GM12878 (cell line): ENCODE measurements around the gene LRRIQ1. TPM values are rescaled to one million over a fixed set of nuclear protein-coding genes. Genes with fewer than 3 reads are reported as not detected.

Experiments
- ATAC-seq: fragments of 200-7000 bp; cut with Tn5 transposase; 3 replicates; pipeline ENCODE4 v1.9.1; 2020; ENCODE audit warnings: mild to moderate bottlenecking, moderate library complexity
- BruUV-seq: library from RNA; stranded (reverse); fragments of 400-500 nt; replicated peaks from 2 replicates; lab custom pipeline; 2021; lab: Mats Ljungman, UMichigan
- CTCF ChIA-PET: fragments of 300-600 bp; sonication (Branson Sonifier 250); formaldehyde crosslinking; extraction: SDS; loops from one replicate; lab custom pipeline; 2021; ENCODE audit warnings: inconsistent platforms; lab: Yijun Ruan, JAX
- POLR2A ChIA-PET: fragments of 350-600 bp; formaldehyde crosslinking; extraction: SDS; loops from one replicate; lab custom pipeline; 2021; ENCODE audit warnings: inconsistent platforms; lab: Charles Lee
- RAD21 ChIA-PET: fragments of 300-600 bp; sonication (Branson Sonifier 250); formaldehyde crosslinking; loops from one replicate; lab custom pipeline; 2023; ENCODE audit warnings: antibody characterized with exemption; ENCODE audit not compliant: unreplicated experiment; lab: Charles Lee
- SMC1A ChIA-PET: fragments of 300-600 bp; sonication (Branson Sonifier 250); formaldehyde crosslinking; loops from one replicate; lab custom pipeline; 2023; ENCODE audit not compliant: unreplicated experiment, uncharacterized antibody; lab: Charles Lee
- DNase-seq: peaks from one replicate; pipeline ENCODE4 v3.0.0-alpha.2; 2011; ENCODE audit warnings: low read depth, low spot score
- FAIRE-seq: peaks from 3 replicates; lab custom pipeline; 2011; peaks lifted over from hg19 to GRCh38; lab: Jason Lieb, UNC
- H2AFZ ChIP-seq: 2 replicates; pipeline ENCODE4 v1.6.0; 2011; ENCODE audit warnings: low read depth, low read length, control low read depth; ENCODE audit not compliant: control insufficient read depth
- H3K27ac ChIP-seq: 2 replicates; pipeline ENCODE4 v1.5.1; 2011; ENCODE audit warnings: control low read depth; ENCODE audit not compliant: control insufficient read depth, insufficient read depth
- H3K27me3 ChIP-seq, 2 experiments: replicated peaks in 1 of 2; 2 replicates each; pipeline versions ENCODE4 v1.6.0 to v1.6.1; 2011; ENCODE audit warnings: low read length in 1 of 2; ENCODE audit not compliant: control insufficient read depth in 2 of 2, insufficient read depth in 2 of 2
- H3K36me3 ChIP-seq, 2 experiments: 2 replicates each; pipeline ENCODE4 v1.5.1; 2011; ENCODE audit warnings: low read length in 1 of 2; ENCODE audit not compliant: control insufficient read depth in 2 of 2, insufficient read depth in 2 of 2
- H3K4me1 ChIP-seq: 2 replicates; pipeline ENCODE4 v1.6.1; 2011; ENCODE audit warnings: mild to moderate bottlenecking, low read length, moderate library complexity, mixed read lengths; ENCODE audit not compliant: control insufficient read depth, insufficient read depth
- H3K4me2 ChIP-seq: 2 replicates; pipeline ENCODE4 v1.6.0; 2011; ENCODE audit warnings: control low read depth; ENCODE audit not compliant: control insufficient read depth, insufficient read depth
- H3K4me3 ChIP-seq: fragments of 200-600 bp; sonication (generic); 2 replicates; pipeline ENCODE4 v1.5.1; 2016
- H3K79me2 ChIP-seq: 2 replicates; pipeline ENCODE4 v1.6.0; 2011; ENCODE audit warnings: low read length; ENCODE audit not compliant: control insufficient read depth, insufficient read depth
- H3K9ac ChIP-seq: 2 replicates; pipeline ENCODE4 v1.8.0; 2011; ENCODE audit warnings: low read length, control low read depth, mixed read lengths; ENCODE audit not compliant: control insufficient read depth, insufficient read depth
- H3K9me3 ChIP-seq: replicated peaks from 3 replicates; pipeline ENCODE4 v1.5.1; 2011; ENCODE audit warnings: mild to moderate bottlenecking, low read length; ENCODE audit not compliant: control insufficient read depth, insufficient read depth
- H4K20me1 ChIP-seq: 2 replicates; pipeline ENCODE4 v1.6.0; 2011; ENCODE audit not compliant: control insufficient read depth, insufficient read depth
- ASH2L ChIP-seq: fragments of 300-600, 200-600 bp; sonication (generic); IDR thresholded peaks from 2 replicates; pipeline ENCODE4 v1.6.1; 2017; ENCODE audit warnings: low read depth, mild to moderate bottlenecking, borderline replicate concordance
- BMI1 ChIP-seq: fragments of 450-650 bp; IDR thresholded peaks from 2 replicates; pipeline ENCODE4 v1.6.1; 2016; ENCODE audit warnings: mild to moderate bottlenecking, moderate library complexity, borderline replicate concordance
- CHD2 ChIP-seq: IDR thresholded peaks from 2 replicates; pipeline ENCODE4 v1.6.1; 2011; ENCODE audit warnings: low read depth, low read length, improper control_type of control experiment, borderline replicate concordance
- CHD4 ChIP-seq: fragments of 200-600 bp; sonication (generic); IDR thresholded peaks from 2 replicates; pipeline ENCODE4 v1.6.1; 2016; ENCODE audit warnings: mild to moderate bottlenecking
- IKZF1 ChIP-seq: fragments of 450-650 bp; conservative IDR thresholded peaks from 2 replicates; pipeline ENCODE4 v1.6.1; 2017; ENCODE audit warnings: antibody characterized with exemption, mild to moderate bottlenecking
- IRF4 ChIP-seq: IDR thresholded peaks from 2 replicates; pipeline ENCODE4 v1.6.1; 2011; ENCODE audit warnings: low read depth, low read length
- MXI1 ChIP-seq: fragments of 150-350 bp; IDR thresholded peaks from 2 replicates; pipeline ENCODE4 v1.6.1; 2011; ENCODE audit warnings: low read depth, mild to moderate bottlenecking, inconsistent platforms, low read length, improper control_type of control experiment
- NFYB ChIP-seq: IDR thresholded peaks from 2 replicates; pipeline ENCODE4 v1.6.1; 2011; ENCODE audit warnings: low read depth, mild to moderate bottlenecking, low read length, improper control_type of control experiment, moderate library complexity; ENCODE audit not compliant: insufficient read depth
- POLR2A ChIP-seq: IDR thresholded peaks from 2 replicates; pipeline ENCODE4 v1.6.1; 2011; ENCODE audit warnings: low read depth, mild to moderate bottlenecking, low read length
- POLR2AphosphoS2 ChIP-seq: IDR thresholded peaks from 2 replicates; pipeline ENCODE4 v1.6.1; 2011; ENCODE audit warnings: low read depth, mild to moderate bottlenecking, low read length, improper control_type of control experiment, moderate library complexity
- RB1 ChIP-seq: fragments of 450-650 bp; formaldehyde crosslinking; IDR thresholded peaks from 2 replicates; pipeline ENCODE4 v1.6.1; 2017; ENCODE audit warnings: mild to moderate bottlenecking, borderline replicate concordance
- STAT1 ChIP-seq: fragments of 450-650 bp; conservative IDR thresholded peaks from 2 replicates; pipeline ENCODE4 v1.6.1; 2014; ENCODE audit warnings: antibody characterized with exemption, mild to moderate bottlenecking
- TAF1 ChIP-seq: IDR thresholded peaks from 2 replicates; pipeline ENCODE4 v1.6.1; 2011; ENCODE audit warnings: mild to moderate bottlenecking, low read depth, low read length, borderline replicate concordance
- YY1 ChIP-seq: IDR thresholded peaks from 2 replicates; pipeline ENCODE4 v1.6.1; 2011; ENCODE audit warnings: low read depth, mild to moderate bottlenecking, low read length
- WGBS: methylation state at CpG from one replicate; pipeline ENCODE4 v1.1.6; 2016; ENCODE audit warnings: low lambda C conversion rate; ENCODE audit not compliant: insufficient replicate concordance, insufficient coverage; ENCODE audit errors: missing lambda C conversion rate; 5-methylcytosine and 5-hydroxymethylcytosine counted together
- in situ Hi-C: fragments of 300-500 bp; cut with MboI; formaldehyde crosslinking; loops from 9 replicates; pipeline ENCODE4 v1.14.3; 2018; ENCODE audit warnings: mixed read lengths
- intact Hi-C: fragments of 100-400 bp; cut with micrococcal nuclease; formaldehyde crosslinking; loops from one replicate; pipeline ENCODE4 v1.14.2; 2022; ENCODE audit not compliant: unreplicated experiment
- polyA plus RNA-seq, 11 experiments: library from polyadenylated mRNA; depleted of rRNA in 4 of 11; unstranded in 6 of 11; stranded (reverse) in 5 of 11; fragments of >200 nt; fragmentation: Nextera tagmentation in 4 of 11; fragmentation: Illumina TruSeq in 1 of 11; extraction: Ambion mirVana in 4 of 11; extraction: Trizol in 1 of 11; gene quantifications; 1 replicate in 1 of 11; 2 replicates in 10 of 11; pipeline versions ENCODE4 v1.2.1 to v1.2.3, GENCODE V29; 2011 to 2016; ENCODE audit warnings: inconsistent platforms in 2 of 11, missing spikeins in 2 of 11, low read depth in 1 of 11
- total RNA-seq, 4 experiments: library from RNA; depleted of rRNA in 3 of 4; stranded (reverse); fragments of >200 nt in 3 of 4; fragmentation: Illumina TruSeq in 1 of 4; extraction: Trizol in 1 of 4; gene quantifications; 2 replicates each; pipeline versions ENCODE4 v1.2.1 to v1.2.3, GENCODE V29; 2013 to 2021
- TF ChIP-seq, protein P1 (sequence below): fragments of 450-650 bp; IDR thresholded peaks from 2 replicates; pipeline ENCODE4 v1.6.1; 2017; ENCODE audit warnings: low read depth, mild to moderate bottlenecking, moderate library complexity
- TF ChIP-seq, protein P2 (sequence below): fragments of 150-350 bp; IDR thresholded peaks from 2 replicates; pipeline ENCODE4 v1.6.1; 2016; ENCODE audit warnings: low read depth, low read length
- TF ChIP-seq, protein P3 (sequence below): fragments of 450-650 bp; IDR thresholded peaks from 2 replicates; pipeline ENCODE4 v1.6.1; 2017; ENCODE audit warnings: mild to moderate bottlenecking

The LRRIQ1 gene
- total and polyA plus RNA-seq, 10 of the 15 experiments (the other 5 are each of a cell fraction or from before 2014, with no cell fraction given): 0.14 to 0.45 (median 0.37) TPM; not detected in 4

GRCh38 chr12:85036234-85036707 is at the start of gene LRRIQ1, which contains the start of gene TSPAN19 (continued):
- TF ChIP-seq STAT1 (no peak), IRF4 (no peak), YY1 (peak; percentile 52; the same call in 1 of the 2 replicates), NFYB (peak; percentile 82), CHD2 (no peak), BMI1 (peak; percentile 98), MXI1 (0 out of 2 replicates have a peak, but pooled peaks have one; percentile 59), TAF1 (no peak)
- TF ChIP-seq, protein P1, sequence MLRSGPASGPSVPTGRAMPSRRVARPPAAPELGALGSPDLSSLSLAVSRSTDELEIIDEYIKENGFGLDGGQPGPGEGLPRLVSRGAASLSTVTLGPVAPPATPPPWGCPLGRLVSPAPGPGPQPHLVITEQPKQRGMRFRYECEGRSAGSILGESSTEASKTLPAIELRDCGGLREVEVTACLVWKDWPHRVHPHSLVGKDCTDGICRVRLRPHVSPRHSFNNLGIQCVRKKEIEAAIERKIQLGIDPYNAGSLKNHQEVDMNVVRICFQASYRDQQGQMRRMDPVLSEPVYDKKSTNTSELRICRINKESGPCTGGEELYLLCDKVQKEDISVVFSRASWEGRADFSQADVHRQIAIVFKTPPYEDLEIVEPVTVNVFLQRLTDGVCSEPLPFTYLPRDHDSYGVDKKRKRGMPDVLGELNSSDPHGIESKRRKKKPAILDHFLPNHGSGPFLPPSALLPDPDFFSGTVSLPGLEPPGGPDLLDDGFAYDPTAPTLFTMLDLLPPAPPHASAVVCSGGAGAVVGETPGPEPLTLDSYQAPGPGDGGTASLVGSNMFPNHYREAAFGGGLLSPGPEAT: peak; percentile 83

DNA sequence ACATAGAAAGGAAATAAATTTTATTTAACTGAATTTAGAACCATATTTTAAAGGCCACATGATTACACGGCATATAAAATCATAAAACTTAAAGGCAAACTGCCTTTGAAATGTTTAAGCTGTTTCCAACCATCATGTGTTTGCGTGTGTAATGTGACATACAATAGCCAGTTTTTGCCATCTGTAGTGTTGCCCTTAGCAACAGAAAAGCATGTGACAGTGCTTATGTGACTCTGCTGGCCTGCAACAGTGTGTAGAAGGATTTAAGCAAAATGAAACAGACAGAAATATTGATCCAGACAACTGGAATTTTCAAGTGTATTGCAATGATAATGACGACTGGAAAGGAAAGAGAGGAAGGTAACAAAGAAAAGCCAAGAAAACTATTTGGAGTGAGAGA is 49.6 kb upstream of the LRRIQ1 start:
- ATAC-seq (no peak), FAIRE-seq (no peak), DNase-seq (no peak)
- H3K27ac ChIP-seq: no peak overlapping the region
- no peaks in the 10 kb centered on the region for H4K20me1 ChIP-seq
- intact Hi-C loops: no loop called here
- no peak overlapping the region for H3K9ac ChIP-seq
- in situ Hi-C loops: no loop called here
- no peaks in the 10 kb centered on the region for H3K9me3 ChIP-seq
- no peaks in the 10 kb centered on the region for H3K79me2 ChIP-seq
- ChIA-PET RAD21 (no interaction called here), POLR2A (no interaction called here), SMC1A (interaction anchor here (0.8 to 1.0 kb wide), 2 partner anchors 8 to 9 kb away, joined by 3 read pairs; no protein-coding TSS in a partner anchor), CTCF (no interaction called here)
- WGBS: 53% methylated on average over 3 of the region's 3 CpGs
- H3K4me3 ChIP-seq: no peak overlapping the region
- H3K36me3 ChIP-seq: no peaks in the 10 kb centered on the region
- H2AFZ ChIP-seq: no peak overlapping the region
- no peaks in the 10 kb centered on the region for H3K27me3 ChIP-seq
- H3K4me1 ChIP-seq: no peaks in the 10 kb centered on the region
- no peak overlapping the region for H3K4me2 ChIP-seq
- no TSS peak for BruUV-seq
- TF ChIP-seq ASH2L (no peak), CHD4 (no peak), POLR2A (no peak), IKZF1 (no peak), POLR2AphosphoS2 (no peak), RB1 (no peak)
- TF ChIP-seq, protein P2, sequence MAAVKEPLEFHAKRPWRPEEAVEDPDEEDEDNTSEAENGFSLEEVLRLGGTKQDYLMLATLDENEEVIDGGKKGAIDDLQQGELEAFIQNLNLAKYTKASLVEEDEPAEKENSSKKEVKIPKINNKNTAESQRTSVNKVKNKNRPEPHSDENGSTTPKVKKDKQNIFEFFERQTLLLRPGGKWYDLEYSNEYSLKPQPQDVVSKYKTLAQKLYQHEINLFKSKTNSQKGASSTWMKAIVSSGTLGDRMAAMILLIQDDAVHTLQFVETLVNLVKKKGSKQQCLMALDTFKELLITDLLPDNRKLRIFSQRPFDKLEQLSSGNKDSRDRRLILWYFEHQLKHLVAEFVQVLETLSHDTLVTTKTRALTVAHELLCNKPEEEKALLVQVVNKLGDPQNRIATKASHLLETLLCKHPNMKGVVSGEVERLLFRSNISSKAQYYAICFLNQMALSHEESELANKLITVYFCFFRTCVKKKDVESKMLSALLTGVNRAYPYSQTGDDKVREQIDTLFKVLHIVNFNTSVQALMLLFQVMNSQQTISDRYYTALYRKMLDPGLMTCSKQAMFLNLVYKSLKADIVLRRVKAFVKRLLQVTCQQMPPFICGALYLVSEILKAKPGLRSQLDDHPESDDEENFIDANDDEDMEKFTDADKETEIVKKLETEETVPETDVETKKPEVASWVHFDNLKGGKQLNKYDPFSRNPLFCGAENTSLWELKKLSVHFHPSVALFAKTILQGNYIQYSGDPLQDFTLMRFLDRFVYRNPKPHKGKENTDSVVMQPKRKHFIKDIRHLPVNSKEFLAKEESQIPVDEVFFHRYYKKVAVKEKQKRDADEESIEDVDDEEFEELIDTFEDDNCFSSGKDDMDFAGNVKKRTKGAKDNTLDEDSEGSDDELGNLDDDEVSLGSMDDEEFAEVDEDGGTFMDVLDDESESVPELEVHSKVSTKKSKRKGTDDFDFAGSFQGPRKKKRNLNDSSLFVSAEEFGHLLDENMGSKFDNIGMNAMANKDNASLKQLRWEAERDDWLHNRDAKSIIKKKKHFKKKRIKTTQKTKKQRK: no peak
- TF ChIP-seq, protein P3, sequence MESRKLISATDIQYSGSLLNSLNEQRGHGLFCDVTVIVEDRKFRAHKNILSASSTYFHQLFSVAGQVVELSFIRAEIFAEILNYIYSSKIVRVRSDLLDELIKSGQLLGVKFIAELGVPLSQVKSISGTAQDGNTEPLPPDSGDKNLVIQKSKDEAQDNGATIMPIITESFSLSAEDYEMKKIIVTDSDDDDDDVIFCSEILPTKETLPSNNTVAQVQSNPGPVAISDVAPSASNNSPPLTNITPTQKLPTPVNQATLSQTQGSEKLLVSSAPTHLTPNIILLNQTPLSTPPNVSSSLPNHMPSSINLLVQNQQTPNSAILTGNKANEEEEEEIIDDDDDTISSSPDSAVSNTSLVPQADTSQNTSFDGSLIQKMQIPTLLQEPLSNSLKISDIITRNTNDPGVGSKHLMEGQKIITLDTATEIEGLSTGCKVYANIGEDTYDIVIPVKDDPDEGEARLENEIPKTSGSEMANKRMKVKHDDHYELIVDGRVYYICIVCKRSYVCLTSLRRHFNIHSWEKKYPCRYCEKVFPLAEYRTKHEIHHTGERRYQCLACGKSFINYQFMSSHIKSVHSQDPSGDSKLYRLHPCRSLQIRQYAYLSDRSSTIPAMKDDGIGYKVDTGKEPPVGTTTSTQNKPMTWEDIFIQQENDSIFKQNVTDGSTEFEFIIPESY: no peak
